Body of pancreas (tissue), 4 donors: ENCODE measurements around the gene ASGR2. TPM values are rescaled to one million over a fixed set of nuclear protein-coding genes. Genes with fewer than 3 reads are reported as not detected.

ENCODE experiments used
- ATAC-seq: fragments of 150-250 bp; one replicate; pipeline ENCODE4 v1.9.1; 2016
- DNase-seq, 4 donors: peaks; one replicate each; pipeline ENCODE4 v3.0.0-alpha.2; 2019
- H3K27ac ChIP-seq, 4 donors: fragments of 200-600 bp; sonication (generic); 1 replicate in 3 of 4; 2 replicates in 1 of 4; pipeline versions ENCODE4 v1.5.1 to v1.6.1; 2016 to 2019; ENCODE audit warnings: mild to moderate bottlenecking in 1 of 4, mixed read lengths in 1 of 4, moderate library complexity in 1 of 4
- H3K27me3 ChIP-seq, 2 donors: fragments of 200-600 bp; sonication (generic); one replicate each; pipeline ENCODE4 v1.6.0; 2016; ENCODE audit warnings: mild to moderate bottlenecking in 1 of 2
- H3K36me3 ChIP-seq, 2 donors: fragments of 200-600 bp; sonication (generic); replicated peaks in 1 of 2; 2 replicates each; pipeline ENCODE4 v1.5.1; 2016; ENCODE audit warnings: low read depth in 2 of 2; ENCODE audit not compliant: insufficient read depth in 1 of 2
- H3K4me1 ChIP-seq: fragments of 200-600 bp; sonication (generic); one replicate; pipeline ENCODE4 v1.6.0; 2016
- H3K4me3 ChIP-seq, 2 donors: fragments of 200-600 bp; sonication (generic); 1 replicate in 1 of 2; 2 replicates in 1 of 2; pipeline ENCODE4 v1.5.1; 2016 to 2019
- H3K9me3 ChIP-seq, 3 donors: fragments of 200-600 bp; sonication (generic); 1 replicate in 2 of 3; 2 replicates in 1 of 3; pipeline ENCODE4 v1.5.1; 2016
- CTCF ChIP-seq, 7 experiments: fragments of 450-650 bp in 4 of 7; fragments of 200-600 bp in 3 of 7; sonication (generic) in 3 of 7; IDR thresholded peaks; one replicate each; pipeline ENCODE4 v1.5.1; 2016 to 2019; ENCODE audit warnings: antibody characterized with exemption in 7 of 7
- POLR2A ChIP-seq, 3 donors: fragments of 450-650 bp; IDR thresholded peaks; one replicate each; pipeline ENCODE4 v1.6.1; 2016; ENCODE audit warnings: antibody characterized with exemption in 3 of 3, mild to moderate bottlenecking in 2 of 3
- WGBS, 2 donors: methylation state at CpG; one replicate each; pipeline ENCODE4 v1.1.5; 2017; 5-methylcytosine and 5-hydroxymethylcytosine counted together
- intact Hi-C: fragments of 100-400 bp; cut with DNase I; formaldehyde crosslinking; loops from one replicate; pipeline ENCODE4 v1.15.1; 2023
- total RNA-seq, 2 donors: library from RNA; depleted of rRNA; stranded (reverse); fragments of >200 nt; gene quantifications; one replicate each; pipeline ENCODE4 v1.1.0, GENCODE V29; 2016

Gene ASGR2
- total RNA-seq, 2 donors from 2014 or later, result not detected

DNA sequence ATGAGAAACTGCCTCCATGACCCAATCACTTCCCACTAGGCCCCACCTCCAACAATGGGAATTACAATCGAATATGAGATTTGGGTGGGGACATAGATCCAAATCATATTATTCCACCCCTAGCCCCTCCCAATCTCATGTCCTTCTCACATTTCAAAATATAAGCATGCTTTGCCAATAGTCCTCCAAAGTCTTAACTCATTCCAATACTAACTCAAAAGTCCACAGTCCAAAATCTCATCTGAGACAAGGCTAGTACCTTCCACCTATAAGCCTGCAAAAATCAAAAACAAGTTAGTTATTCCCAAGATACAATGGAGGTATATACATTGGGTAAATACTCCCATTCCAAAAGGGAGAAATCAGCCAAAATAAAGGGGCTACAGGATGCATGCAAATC, 47.4 kb downstream of the ASGR2 start:
- ATAC-seq, result no peak
- Histone ChIP-seq H3K27me3 (no peaks in the 10 kb centered on the region), H3K27ac (no peak overlapping the region), H3K9me3 (peaks cover 0 to 15% (median 0%) of the 10 kb centered on the region in 3 donors), H3K4me1 (no peaks in the 10 kb centered on the region), H3K36me3 (no peaks in the 10 kb centered on the region), H3K4me3 (no peak overlapping the region)
- no peak for DNase-seq
- TF ChIP-seq CTCF (IDR thresholded peaks at IDR 0.05) (no peak), POLR2A (IDR thresholded peaks at IDR 0.05) (no peak)
- WGBS, 2 donors, result 67 to 71% methylated on average over 1 of the region's 1 CpG
- intact Hi-C loops, result loop anchor here (10.0 kb wide), 1 partner anchor 218 kb away; the partner anchor contains the start of gene SLC2A4

DNA sequence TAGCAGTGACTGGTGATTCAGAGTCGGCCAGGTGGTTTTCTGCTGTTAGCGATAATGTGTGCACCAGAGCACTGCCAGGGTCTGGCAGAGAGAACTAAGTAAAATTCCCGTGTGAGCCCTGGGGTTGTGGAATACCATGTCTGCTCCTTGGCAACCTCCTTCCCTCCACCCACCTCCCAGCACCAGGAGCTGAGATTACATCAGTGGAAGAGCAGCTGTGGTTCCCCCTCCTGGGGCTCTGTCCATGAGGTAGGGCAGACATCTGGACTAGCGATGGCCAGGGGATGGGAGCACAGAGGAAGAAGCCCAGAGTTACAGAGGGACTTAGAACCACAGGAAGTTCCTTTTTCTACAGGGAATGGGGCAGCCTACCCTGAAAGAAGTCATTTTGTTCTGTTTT, 50.4 kb downstream of the ASGR2 start:
- Histone ChIP-seq H3K4me1 (no peaks in the 10 kb centered on the region), H3K36me3 (no peaks in the 10 kb centered on the region), H3K4me3 (no peak overlapping the region), H3K27ac (no peak overlapping the region), H3K9me3 (peaks cover 0 to 15% (median 0%) of the 10 kb centered on the region in 3 donors), H3K27me3 (no peaks in the 10 kb centered on the region)
- TF ChIP-seq POLR2A (IDR thresholded peaks at IDR 0.05), result no peak
- no peak for TF ChIP-seq CTCF (IDR thresholded peaks at IDR 0.05)
- DNase-seq (no peak), ATAC-seq (no peak)
- 46 to 63% methylated on average over 4 of the region's 4 CpGs for WGBS, 2 donors
- intact Hi-C loops, result loop anchor here (10.0 kb wide), 1 partner anchor 221 kb away; the partner anchor contains the start of gene SLC2A4

DNA sequence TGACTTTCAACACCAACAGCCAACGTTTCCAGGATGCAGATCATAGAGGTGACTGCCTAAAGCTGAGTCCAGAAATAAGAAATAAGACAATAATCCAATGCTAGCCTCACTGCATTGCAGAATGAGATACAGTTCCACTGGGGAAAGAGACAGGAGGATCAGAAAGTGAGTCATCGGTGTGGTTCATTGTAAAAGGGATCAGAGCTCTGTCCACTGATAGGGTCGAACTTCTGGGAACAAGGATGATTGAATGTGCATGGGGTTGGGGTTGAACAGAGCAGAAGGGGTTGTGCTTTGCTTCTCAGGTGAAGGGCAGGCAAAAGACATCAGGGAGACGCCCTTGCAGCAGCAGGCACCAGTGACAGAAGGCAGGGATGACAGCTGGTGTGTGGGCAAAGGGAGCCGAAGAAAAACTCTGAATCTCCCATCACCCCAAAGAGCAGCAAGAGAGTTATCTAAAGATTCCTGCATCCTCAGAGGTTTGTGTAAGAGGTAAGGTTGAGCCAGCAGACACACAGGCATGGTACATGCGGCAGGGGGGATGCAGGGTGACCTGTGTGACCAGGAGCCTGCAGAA, 51.0 kb downstream of the ASGR2 start:
- H3K27ac ChIP-seq, result no peak overlapping the region
- TF ChIP-seq CTCF (IDR thresholded peaks at IDR 0.05) (no peak), POLR2A (IDR thresholded peaks at IDR 0.05) (no peak)
- no peak overlapping the region for H3K4me3 ChIP-seq
- H3K9me3 ChIP-seq, result peaks cover 0 to 12% (median 0%) of the 10 kb centered on the region in 3 donors
- no peaks in the 10 kb centered on the region for H3K27me3 ChIP-seq
- no peaks in the 10 kb centered on the region for H3K36me3 ChIP-seq
- no peaks in the 10 kb centered on the region for H3K4me1 ChIP-seq
- ATAC-seq (no peak), DNase-seq (no peak)
- WGBS, 2 donors, result 50 to 56% methylated on average over 6 of the region's 6 CpGs
- intact Hi-C loops, result loop anchor here (10.0 kb wide), 1 partner anchor 221 kb away; the partner anchor contains the start of gene SLC2A4

- Histone ChIP-seq H3K27ac (no peak overlapping the region), H3K36me3 (no peaks in the 10 kb centered on the region), H3K4me3 (no peak overlapping the region), H3K4me1 (no peaks in the 10 kb centered on the region), H3K27me3 (no peaks in the 10 kb centered on the region), H3K9me3 (no peaks in the 10 kb centered on the region)
- no peak for TF ChIP-seq POLR2A (IDR thresholded peaks at IDR 0.05)
- TF ChIP-seq CTCF (IDR thresholded peaks at IDR 0.05), result no peak
- intact Hi-C loops, result loop anchor here (10.0 kb wide), 1 partner anchor 224 kb away; the partner anchor contains the start of gene SLC2A4
- DNase-seq, result no peak
- no peak for ATAC-seq
- 42 to 43% methylated on average over 6 of the region's 6 CpGs for WGBS, 2 donors
Measured at GRCh38 chr17:7060165-7060891, 54.3 kb downstream of the ASGR2 start.
